Astrocyte (in vitro differentiated cells and primary cell): Measurements from ENCODE around the gene RIMKLB. TPM values are rescaled to one million over a fixed set of nuclear protein-coding genes. Genes with fewer than 3 reads are reported as not detected.

Source experiments
- DNase-seq: peaks from one replicate; pipeline ENCODE4 v3.0.0-alpha.2; 2010; ENCODE audit warnings: low read depth
- FAIRE-seq: peaks from 2 replicates; lab custom pipeline; 2011; peaks lifted over from hg19 to GRCh38; lab: Jason Lieb, UNC
- H2AFZ ChIP-seq: 2 replicates; pipeline ENCODE4 v1.6.0; 2012; ENCODE audit warnings: low read depth, low read length, inconsistent platforms
- H3K27ac ChIP-seq: 2 replicates; pipeline ENCODE4 v1.5.1; 2011; ENCODE audit warnings: low read depth, low read length, inconsistent platforms
- H3K27me3 ChIP-seq: 2 replicates; pipeline ENCODE4 v1.6.0; 2011; ENCODE audit warnings: low read length, inconsistent platforms; ENCODE audit not compliant: insufficient read depth
- H3K36me3 ChIP-seq: 2 replicates; pipeline ENCODE4 v1.5.1; 2011; ENCODE audit warnings: low read length, inconsistent platforms; ENCODE audit not compliant: insufficient read depth
- H3K4me1 ChIP-seq: 2 replicates; pipeline ENCODE4 v1.5.1; 2011; ENCODE audit warnings: low read length, inconsistent platforms; ENCODE audit not compliant: insufficient read depth
- H3K4me2 ChIP-seq: 2 replicates; pipeline ENCODE4 v1.6.0; 2012; ENCODE audit warnings: low read length, inconsistent platforms
- H3K4me3 ChIP-seq: 2 replicates; pipeline ENCODE4 v1.5.1; 2011; ENCODE audit warnings: low read depth, mild to moderate bottlenecking, low read length, inconsistent platforms; ENCODE audit not compliant: insufficient read depth
- H3K79me2 ChIP-seq: 2 replicates; pipeline ENCODE4 v1.6.0; 2012; ENCODE audit warnings: mild to moderate bottlenecking, low read length, inconsistent platforms; ENCODE audit not compliant: insufficient read depth
- H3K9ac ChIP-seq: 2 replicates; pipeline ENCODE4 v1.6.0; 2012; ENCODE audit warnings: mild to moderate bottlenecking, low read length, inconsistent platforms
- H3K9me3 ChIP-seq: 2 replicates; pipeline ENCODE4 v1.5.1; 2012; ENCODE audit warnings: low read depth, mild to moderate bottlenecking, low read length, inconsistent platforms; ENCODE audit not compliant: insufficient read depth
- H4K20me1 ChIP-seq: 2 replicates; pipeline ENCODE4 v1.6.0; 2012; ENCODE audit warnings: low read length, inconsistent platforms; ENCODE audit not compliant: insufficient read depth
- H3K27ac Mint-ChIP-seq: one replicate; pipeline ENCODE4 v1.8.0; 2021; ENCODE audit warnings: mild to moderate bottlenecking, mixed read lengths; ENCODE audit not compliant: unreplicated experiment
- H3K27me3 Mint-ChIP-seq: one replicate; pipeline ENCODE4 v1.8.0; 2021; ENCODE audit warnings: low read depth, mixed read lengths; ENCODE audit not compliant: unreplicated experiment
- H3K36me3 Mint-ChIP-seq: one replicate; pipeline ENCODE4 v1.8.0; 2021; ENCODE audit warnings: low read depth, mixed read lengths; ENCODE audit not compliant: unreplicated experiment
- H3K4me1 Mint-ChIP-seq: one replicate; pipeline ENCODE4 v1.8.0; 2021; ENCODE audit warnings: low read depth, mixed read lengths; ENCODE audit not compliant: unreplicated experiment
- H3K4me3 Mint-ChIP-seq: one replicate; pipeline ENCODE4 v1.8.0; 2021; ENCODE audit warnings: mild to moderate bottlenecking, moderate library complexity, mixed read lengths; ENCODE audit not compliant: unreplicated experiment
- H3K9me3 Mint-ChIP-seq: one replicate; pipeline ENCODE4 v1.8.0; 2021; ENCODE audit warnings: mild to moderate bottlenecking, mixed read lengths; ENCODE audit not compliant: unreplicated experiment
- EZH2 ChIP-seq: IDR thresholded peaks from 2 replicates; pipeline ENCODE4 v1.6.1; 2012; ENCODE audit warnings: mild to moderate bottlenecking, low read length, inconsistent platforms; ENCODE audit not compliant: insufficient read depth
- total RNA-seq: library from RNA; stranded (reverse); gene quantifications from 2 replicates; pipeline ENCODE4 v1.2.1, GENCODE V29; 2021
- TF ChIP-seq, protein P1 (sequence below): IDR thresholded peaks from 2 replicates; pipeline ENCODE4 v1.5.1; 2011; ENCODE audit warnings: low read depth, mild to moderate bottlenecking, inconsistent platforms, low read length, moderate library complexity; ENCODE audit not compliant: insufficient read depth

The RIMKLB gene
- total RNA-seq, 1 donor from 2014 or later = 36.6 TPM

DNA sequence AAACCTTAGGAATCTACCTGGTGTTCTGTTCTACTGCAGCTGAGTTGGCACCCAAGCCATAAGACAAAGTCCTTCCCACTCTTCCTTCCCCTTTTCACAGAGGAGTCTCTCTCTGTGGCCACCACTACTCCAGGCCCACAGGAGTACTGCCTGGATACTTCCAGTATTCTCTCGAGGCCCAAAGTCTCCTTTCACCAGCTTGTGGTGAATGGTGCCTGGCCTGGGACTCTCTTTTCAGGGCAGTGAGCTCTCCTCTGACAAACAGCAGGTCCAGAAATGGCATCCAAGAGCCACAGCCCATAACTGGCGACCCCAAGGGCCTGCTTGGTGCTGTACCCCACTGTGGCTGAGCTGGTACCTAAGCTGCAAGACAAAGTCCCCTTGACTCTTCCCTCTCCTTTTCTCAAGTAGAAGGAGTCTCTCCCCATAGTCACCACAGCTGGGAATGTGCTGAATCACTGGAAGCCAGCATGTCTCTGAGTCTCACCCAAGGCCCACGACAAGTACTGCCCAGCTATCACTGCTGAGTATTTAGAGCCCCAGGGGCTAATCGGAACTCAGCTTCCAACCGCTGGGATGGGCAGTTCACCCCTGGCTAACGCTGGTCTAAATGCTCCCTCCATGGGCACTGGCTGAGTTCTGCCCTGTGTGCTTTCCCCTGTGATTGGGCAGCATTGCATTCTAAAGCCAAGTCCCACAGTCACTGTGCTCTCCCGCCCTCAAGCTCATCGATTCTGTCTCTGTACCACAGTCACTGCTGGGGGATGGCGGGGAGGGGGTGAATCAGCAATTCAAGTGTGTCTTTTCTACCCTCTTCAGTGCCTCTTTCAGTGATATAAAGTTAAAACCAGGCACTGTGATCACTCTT is 130.7 kb downstream of the RIMKLB start:
- no peak overlapping the region for H3K4me3 Mint-ChIP-seq
- no peak overlapping the region for H3K27ac ChIP-seq

DNA sequence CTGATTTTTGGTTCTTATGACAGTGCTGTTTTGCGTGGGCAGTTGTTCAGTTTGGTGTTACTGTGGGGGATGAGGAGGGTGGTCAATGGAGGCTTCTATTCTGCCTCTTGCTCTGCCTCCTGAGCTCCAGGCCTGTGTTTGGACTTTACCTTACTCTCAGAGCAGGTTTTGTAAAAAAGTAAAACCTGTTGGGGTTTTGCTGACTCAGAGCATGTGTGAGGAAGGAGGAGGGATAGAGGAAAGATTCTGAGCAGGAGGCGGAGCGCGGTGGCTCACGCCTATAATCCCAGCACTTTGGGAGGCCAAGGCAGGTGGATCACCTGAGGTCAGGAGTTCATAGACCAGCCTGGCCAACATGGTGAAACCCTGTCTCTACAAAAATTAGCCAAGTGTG is 131.3 kb downstream of the RIMKLB start:
- no peak overlapping the region for H3K9ac ChIP-seq
- H3K9me3 Mint-ChIP-seq = no peaks in the 10 kb centered on the region
- H4K20me1 ChIP-seq = no peaks in the 10 kb centered on the region
- H3K4me1 ChIP-seq = no peaks in the 10 kb centered on the region
- no peak overlapping the region for H3K4me3 Mint-ChIP-seq
- H3K79me2 ChIP-seq = no peaks in the 10 kb centered on the region
- H3K36me3 ChIP-seq = no peaks in the 10 kb centered on the region
- no peak overlapping the region for H3K4me3 ChIP-seq
- H3K27ac Mint-ChIP-seq = no peak overlapping the region
- H3K27me3 Mint-ChIP-seq = no peaks in the 10 kb centered on the region
- no peak overlapping the region for H3K4me2 ChIP-seq
- no peaks in the 10 kb centered on the region for H3K9me3 ChIP-seq
- DNase-seq (no peak), FAIRE-seq (no peak)
- no peak overlapping the region for H2AFZ ChIP-seq
- H3K36me3 Mint-ChIP-seq = no peaks in the 10 kb centered on the region
- TF ChIP-seq, protein P1, sequence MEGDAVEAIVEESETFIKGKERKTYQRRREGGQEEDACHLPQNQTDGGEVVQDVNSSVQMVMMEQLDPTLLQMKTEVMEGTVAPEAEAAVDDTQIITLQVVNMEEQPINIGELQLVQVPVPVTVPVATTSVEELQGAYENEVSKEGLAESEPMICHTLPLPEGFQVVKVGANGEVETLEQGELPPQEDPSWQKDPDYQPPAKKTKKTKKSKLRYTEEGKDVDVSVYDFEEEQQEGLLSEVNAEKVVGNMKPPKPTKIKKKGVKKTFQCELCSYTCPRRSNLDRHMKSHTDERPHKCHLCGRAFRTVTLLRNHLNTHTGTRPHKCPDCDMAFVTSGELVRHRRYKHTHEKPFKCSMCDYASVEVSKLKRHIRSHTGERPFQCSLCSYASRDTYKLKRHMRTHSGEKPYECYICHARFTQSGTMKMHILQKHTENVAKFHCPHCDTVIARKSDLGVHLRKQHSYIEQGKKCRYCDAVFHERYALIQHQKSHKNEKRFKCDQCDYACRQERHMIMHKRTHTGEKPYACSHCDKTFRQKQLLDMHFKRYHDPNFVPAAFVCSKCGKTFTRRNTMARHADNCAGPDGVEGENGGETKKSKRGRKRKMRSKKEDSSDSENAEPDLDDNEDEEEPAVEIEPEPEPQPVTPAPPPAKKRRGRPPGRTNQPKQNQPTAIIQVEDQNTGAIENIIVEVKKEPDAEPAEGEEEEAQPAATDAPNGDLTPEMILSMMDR = no peak
- TF ChIP-seq EZH2 = no peak
- H3K27me3 ChIP-seq = no peaks in the 10 kb centered on the region
- H3K27ac ChIP-seq = no peak overlapping the region
- peaks cover 9% of the 10 kb centered on the region for H3K4me1 Mint-ChIP-seq

More for the DNA sequence above, 130.7 kb downstream of the RIMKLB start:
- Histone ChIP-seq H3K4me1 (no peaks in the 10 kb centered on the region), H3K4me2 (no peak overlapping the region), H4K20me1 (no peaks in the 10 kb centered on the region), H2AFZ (no peak overlapping the region), H3K9ac (no peak overlapping the region), H3K27me3 (no peaks in the 10 kb centered on the region), H3K79me2 (no peaks in the 10 kb centered on the region), H3K4me3 (no peak overlapping the region), H3K36me3 (no peaks in the 10 kb centered on the region), H3K9me3 (no peaks in the 10 kb centered on the region)
- Mint-ChIP-seq H3K27ac (peak overlapping the region; percentile 37), H3K9me3 (no peaks in the 10 kb centered on the region), H3K4me1 (peaks cover 9% of the 10 kb centered on the region), H3K27me3 (peaks cover 1% of the 10 kb centered on the region), H3K36me3 (no peaks in the 10 kb centered on the region)
- no peak for TF ChIP-seq EZH2
- TF ChIP-seq, protein P1 = no peak
- no peak for FAIRE-seq
- DNase-seq = peak; percentile 6

DNA sequence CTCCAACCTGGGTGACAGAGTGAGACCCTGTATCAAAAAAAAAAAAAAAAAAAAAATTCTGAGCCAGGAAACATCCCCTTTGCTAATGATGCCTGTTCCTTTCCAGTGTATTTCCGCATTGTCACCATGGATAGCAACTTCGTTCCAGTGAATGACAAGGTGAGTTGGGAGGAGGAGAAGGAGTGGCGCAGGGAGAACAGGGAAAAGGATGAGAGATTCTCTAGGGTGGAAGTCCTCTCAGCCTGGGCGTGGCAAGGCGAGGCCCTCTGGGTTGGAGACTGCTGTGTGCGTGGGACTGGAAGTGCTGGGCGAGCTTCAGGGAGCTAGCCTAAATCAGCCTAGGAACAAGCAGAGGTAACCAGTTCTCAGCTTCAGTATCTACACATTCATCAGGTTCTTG is 131.8 kb downstream of the RIMKLB start:
- no peaks in the 10 kb centered on the region for H3K4me1 ChIP-seq
- H3K36me3 Mint-ChIP-seq = no peaks in the 10 kb centered on the region
- no peaks in the 10 kb centered on the region for H3K27me3 ChIP-seq
- H3K27ac ChIP-seq = no peak overlapping the region
- H4K20me1 ChIP-seq = no peaks in the 10 kb centered on the region
- DNase-seq = no peak
- no peaks in the 10 kb centered on the region for H3K9me3 Mint-ChIP-seq
- H3K9me3 ChIP-seq = no peaks in the 10 kb centered on the region
- no peak overlapping the region for H3K4me2 ChIP-seq
- no peak overlapping the region for H3K9ac ChIP-seq
- no peak overlapping the region for H2AFZ ChIP-seq
- no peak overlapping the region for H3K4me3 ChIP-seq
- H3K27me3 Mint-ChIP-seq = no peaks in the 10 kb centered on the region
- no peak for TF ChIP-seq EZH2
- TF ChIP-seq, protein P1 = no peak
- H3K4me3 Mint-ChIP-seq = no peak overlapping the region
- peaks cover 9% of the 10 kb centered on the region for H3K4me1 Mint-ChIP-seq
- H3K79me2 ChIP-seq = no peaks in the 10 kb centered on the region
- no peak overlapping the region for H3K27ac Mint-ChIP-seq
- no peaks in the 10 kb centered on the region for H3K36me3 ChIP-seq
- no peak for FAIRE-seq
